GM12872 (cell line): ENCODE data around the gene LAIR2.

Experiments used
- TF ChIP-seq, protein P1 (sequence below): IDR thresholded peaks from 3 replicates; pipeline ENCODE4 v1.5.1; 2011; ENCODE audit warnings: low read depth, mild to moderate bottlenecking, low read length, moderate library complexity; ENCODE audit not compliant: insufficient read depth

The LAIR2 gene

GRCh38 chr19:54478677-54479266 is 23.9 kb upstream of the LAIR2 start:
- TF ChIP-seq, protein P1, sequence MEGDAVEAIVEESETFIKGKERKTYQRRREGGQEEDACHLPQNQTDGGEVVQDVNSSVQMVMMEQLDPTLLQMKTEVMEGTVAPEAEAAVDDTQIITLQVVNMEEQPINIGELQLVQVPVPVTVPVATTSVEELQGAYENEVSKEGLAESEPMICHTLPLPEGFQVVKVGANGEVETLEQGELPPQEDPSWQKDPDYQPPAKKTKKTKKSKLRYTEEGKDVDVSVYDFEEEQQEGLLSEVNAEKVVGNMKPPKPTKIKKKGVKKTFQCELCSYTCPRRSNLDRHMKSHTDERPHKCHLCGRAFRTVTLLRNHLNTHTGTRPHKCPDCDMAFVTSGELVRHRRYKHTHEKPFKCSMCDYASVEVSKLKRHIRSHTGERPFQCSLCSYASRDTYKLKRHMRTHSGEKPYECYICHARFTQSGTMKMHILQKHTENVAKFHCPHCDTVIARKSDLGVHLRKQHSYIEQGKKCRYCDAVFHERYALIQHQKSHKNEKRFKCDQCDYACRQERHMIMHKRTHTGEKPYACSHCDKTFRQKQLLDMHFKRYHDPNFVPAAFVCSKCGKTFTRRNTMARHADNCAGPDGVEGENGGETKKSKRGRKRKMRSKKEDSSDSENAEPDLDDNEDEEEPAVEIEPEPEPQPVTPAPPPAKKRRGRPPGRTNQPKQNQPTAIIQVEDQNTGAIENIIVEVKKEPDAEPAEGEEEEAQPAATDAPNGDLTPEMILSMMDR: peak; percentile 84

DNA sequence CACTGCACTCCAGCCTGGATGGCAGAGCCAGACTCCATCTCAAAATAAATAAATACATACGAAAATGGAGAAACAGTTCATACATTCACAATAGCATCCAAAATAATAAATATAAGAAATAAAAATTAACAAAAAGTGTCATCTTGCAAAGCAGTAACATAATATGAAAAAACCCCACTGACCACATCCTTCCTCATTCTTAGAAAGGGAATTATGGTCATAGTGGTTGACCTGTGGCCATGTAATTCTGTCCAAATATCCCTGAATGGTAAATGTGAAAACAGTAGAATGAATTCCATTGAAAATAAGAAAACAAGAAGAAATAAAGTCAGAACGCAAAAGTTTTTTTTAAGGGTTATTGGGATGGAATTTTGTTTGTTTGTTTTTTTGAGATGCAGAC is 22.6 kb upstream of the LAIR2 start:
- TF ChIP-seq, protein P1: no peak

- TF ChIP-seq, protein P1: peak; percentile 88
These were observed 21.2 kb upstream of the LAIR2 start for GRCh38 chr19:54481326-54481930.

DNA sequence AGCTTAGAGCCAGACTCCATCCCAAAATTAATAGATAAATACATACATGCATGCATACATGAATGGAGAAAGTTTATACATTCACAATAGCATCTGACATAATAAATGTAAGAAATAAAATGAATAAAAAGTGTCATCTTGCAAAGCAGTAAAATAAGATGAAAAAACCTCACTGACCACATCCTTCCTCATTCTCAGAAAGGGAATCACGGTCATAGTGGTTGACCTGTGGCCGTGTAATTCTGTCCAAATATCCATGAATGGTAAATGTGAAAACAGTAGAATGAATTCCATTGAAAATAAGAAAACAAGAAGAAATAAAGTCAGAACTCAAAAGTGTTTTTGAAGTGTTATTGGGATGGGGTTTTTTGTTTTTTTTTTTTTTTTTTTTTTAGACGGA is 19.7 kb upstream of the LAIR2 start:
- TF ChIP-seq, protein P1: no peak

DNA sequence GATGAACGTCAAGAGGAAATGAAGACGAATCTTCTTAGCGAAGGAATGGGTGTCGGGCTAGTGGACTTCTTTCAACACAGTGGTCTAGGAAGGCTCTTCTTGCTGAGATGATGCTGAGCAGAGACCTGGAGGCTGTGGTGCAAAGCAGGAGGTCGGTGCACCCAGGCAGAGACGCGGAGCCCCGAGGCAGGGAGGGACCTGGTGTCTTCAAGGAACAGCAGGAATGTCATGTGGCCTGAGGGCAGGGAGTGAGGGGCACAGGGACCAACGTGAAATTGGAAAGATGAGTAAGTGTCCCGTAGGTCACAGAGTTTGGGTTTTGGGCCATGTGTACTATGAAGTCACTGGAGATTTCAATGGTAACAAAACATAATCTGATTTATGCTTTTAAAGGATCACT is 18.2 kb upstream of the LAIR2 start:
- TF ChIP-seq, protein P1: no peak

DNA sequence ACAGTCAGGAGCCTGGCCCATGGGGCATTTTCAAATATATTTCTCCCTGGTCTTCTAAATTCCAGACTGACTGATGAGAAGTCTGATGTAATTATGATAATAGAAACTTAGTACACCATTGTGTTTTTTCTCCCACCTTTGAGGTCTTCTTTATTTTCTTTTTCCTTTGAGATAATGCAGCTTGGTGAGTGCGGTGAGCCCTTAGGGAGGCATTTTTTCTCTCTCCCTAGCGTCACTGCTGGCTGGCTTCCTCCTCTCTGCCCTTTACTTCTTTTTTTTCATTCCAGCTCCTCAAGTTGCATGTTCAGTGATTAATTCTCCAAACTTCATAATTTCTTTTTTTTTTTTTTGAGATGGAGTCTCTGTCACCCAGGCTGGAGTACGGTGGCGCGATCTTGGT is 16.8 kb upstream of the LAIR2 start:
- TF ChIP-seq, protein P1: no peak

DNA sequence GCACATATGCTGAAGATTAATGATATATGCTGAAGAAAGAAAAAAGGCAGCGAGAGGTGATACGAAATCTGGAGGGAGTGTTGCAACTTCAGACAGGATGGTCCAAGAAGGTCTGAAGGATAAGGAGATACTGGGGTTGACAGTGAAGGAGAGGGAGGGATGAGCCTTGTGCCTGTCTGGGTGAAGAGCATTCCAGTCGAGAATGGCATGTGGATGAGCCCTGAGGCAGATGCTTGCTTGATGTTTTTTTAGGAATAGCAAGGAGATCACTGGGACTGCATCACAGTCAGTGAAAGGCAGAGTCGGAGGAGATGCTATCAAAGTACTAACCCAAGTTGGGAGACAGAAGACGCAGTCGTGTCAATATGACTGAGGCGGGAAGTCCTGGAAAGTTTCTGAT is 13.3 kb upstream of the LAIR2 start:
- TF ChIP-seq, protein P1: no peak
